Left colon (tissue), 2 donors: ENCODE measurements around the gene PHACTR1. TPM values are rescaled to one million over a fixed set of nuclear protein-coding genes. Genes with fewer than 3 reads are reported as not detected.
"Not testable (repeated sequence)": the region's sequence is repeated elsewhere in the genome, so short reads cannot be mapped to it uniquely, and the experiment has no call there.

Experiments used
- ATAC-seq: fragments of 200-7000 bp; cut with Tn5 transposase; one replicate; pipeline ENCODE4 v1.9.1; 2020; ENCODE audit warnings: mild to moderate bottlenecking, moderate library complexity
- DNase-seq, 2 donors: peaks; one replicate each; pipeline ENCODE4 v3.0.0-alpha.2; 2020
- intact Hi-C, 2 donors: fragments of 100-400 bp; cut with DNase I in 1 of 2; cut with micrococcal nuclease in 1 of 2; formaldehyde crosslinking; loops; one replicate each; pipeline versions ENCODE4 v1.11.2 to v1.14.0; 2022; cut with DNase I, micrococcal nuclease
- total RNA-seq, 2 donors: library from RNA; stranded (reverse); fragmentation: NEBNext Ultra II Directional; extraction: Animal tissue kit (Norgen Biotek cat#: 25700); gene quantifications; one replicate each; pipeline ENCODE4 v1.2.1, GENCODE V29; 2021
- donor health status: DM: no; HTN: no; CAD: no.
- donor health status: DM: yes; HTN: yes; CAD: no.

Gene PHACTR1
- total RNA-seq, 2 donors from 2014 or later = 1.5 to 3.7 TPM

DNA sequence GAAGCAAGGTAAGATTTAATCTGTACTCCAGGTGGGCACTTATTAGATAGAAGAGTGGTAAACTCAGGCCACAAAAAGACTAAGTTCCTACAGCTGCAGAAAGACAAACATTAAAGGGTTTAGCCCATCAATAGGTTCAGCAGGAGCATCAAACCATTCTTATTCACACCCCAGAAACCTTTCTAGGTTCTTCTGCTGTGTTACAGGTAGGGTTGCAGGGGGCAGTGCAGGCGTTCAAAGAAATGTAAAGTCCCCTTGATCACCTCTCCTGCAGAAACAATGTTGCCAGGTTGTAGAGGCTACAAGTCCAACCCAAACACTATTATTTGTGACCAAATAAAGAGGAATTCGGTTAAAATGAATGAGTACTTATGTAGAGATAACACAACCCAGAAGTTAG is 31.8 kb downstream of the PHACTR1 start:
- intact Hi-C loops = no loop called here
- no peak for DNase-seq
- no peak for ATAC-seq

DNA sequence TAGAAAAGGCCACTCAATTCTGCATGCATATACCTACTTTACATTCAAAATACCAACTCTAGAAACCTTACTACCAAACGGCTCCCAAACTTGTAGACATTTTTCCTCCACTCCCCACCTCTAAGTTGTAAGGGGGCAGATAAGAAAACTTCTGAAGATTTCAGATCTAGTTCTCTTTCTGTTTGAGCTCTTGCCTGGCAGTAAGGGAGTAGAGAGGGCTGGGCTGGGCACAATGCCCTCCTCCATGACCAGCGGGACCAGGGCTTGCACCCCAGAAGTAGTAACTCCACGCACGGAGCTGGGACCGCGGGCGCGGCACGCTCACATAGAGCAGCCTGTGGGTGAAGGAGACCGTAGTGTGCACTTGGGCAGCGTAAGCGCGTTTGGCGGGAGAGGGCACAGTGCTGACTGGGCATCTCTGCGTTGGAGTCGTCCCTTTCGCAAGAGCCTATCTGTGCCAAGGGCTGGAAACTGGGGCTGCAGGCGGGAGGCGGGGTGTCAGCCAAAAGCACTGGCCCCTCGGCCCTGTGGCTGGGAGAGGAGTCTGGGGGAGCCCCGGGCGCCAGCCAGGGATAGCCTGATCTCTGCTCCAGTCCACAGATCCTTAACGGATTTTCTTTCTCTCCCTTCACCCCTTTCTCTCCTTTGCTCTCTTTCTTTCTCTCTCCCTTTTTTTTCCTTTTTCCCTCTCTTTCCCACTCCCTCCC is 32.4 kb downstream of the PHACTR1 start:
- DNase-seq (no peak), ATAC-seq (no peak)
- intact Hi-C loops = no loop called here

DNA sequence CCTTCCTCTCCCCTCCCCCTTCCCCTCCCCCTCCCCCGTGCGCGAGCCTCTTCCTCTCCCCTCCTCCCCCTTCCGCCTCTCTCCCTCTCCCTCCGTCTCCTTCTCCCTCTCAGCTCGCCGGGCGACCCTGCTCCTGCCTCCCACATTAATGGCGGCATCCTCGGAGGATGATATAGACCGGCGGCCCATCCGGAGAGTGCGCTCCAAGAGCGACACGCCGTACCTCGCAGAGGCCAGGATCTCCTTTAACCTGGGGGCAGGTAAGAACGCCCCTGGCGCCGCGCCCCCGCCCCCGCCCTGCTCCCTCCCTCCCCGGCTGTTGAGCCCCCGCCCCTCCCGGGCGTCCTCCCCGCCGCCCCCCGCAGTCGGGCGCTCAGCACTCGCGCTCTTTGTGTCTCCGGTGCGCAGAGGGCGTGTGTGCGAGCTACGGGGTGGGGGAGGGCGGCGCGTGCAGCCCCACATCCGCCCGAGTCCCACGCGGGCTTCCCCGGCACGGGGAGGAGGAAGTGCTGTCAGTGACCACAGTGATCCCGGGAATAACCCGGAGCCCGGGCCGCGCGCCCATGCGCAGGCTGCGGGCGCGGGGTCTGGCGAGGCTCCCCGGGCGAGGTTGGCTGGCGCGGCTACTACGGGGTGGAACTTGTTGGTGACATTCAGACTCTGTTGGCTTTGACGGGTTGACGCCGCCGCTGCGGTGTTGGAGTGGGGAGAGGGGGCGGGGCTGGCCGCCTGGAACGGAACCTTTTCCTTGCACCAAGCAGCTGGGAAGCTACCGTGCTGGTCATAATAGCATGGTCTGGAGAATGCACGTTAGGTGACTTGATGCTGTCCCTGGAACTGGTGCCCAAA is 33.2 kb downstream of the PHACTR1 start:
- intact Hi-C loops = no loop called here
- no peak for DNase-seq

DNA sequence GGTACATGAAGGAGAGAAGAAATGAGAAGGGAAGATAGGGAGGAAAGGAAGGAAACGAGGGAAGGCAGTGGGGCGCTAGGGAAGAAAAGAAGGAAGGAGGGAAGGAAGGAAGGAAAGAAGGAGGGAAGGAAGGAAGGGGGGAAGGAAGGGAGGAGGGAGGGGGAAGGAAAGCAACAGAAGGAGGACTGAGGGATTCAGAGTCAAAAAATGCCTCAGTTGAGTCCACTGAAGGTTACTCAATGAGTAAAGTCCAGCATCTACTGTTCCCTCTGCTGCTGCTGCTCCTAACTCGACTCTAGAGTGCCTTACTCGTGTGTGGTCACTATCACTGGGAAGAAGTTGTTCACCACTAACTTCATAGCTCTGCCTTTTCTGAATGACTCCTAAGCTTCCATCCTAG is 33.8 kb downstream of the PHACTR1 start:
- intact Hi-C loops = no loop called here
- DNase-seq (no peak), ATAC-seq (no peak)

More for the DNA sequence above, 33.2 kb downstream of the PHACTR1 start:
- no peak for ATAC-seq

DNA sequence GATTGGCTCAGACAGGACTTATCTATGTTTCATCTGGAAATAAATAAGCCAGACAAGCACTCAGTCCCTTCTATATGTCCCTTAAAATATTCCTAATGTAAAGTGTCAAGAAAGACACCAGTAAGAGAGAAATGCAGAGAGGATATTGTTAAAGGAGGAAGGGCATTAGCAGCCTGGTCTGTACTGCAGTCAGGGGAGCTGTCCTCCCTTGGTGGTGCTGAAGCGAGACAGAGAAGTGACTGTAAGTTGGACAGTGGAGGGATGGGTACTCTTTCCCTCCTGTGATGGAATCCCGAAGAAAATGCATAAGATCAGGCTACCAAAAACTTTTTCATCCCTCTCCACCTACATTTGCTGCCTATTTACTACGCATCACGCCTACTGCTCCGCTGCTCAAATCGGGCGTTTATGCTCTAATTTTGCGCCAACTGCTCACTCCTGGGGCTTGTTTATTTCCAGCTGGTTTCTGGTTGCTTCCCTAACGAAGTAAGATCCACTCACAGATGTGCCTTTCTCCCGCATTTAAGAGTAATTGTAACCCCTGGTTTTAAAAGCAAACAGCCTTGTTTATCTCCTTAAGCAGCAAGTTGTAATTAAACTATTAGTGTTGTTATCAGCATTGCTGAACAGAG is 35.2 kb downstream of the PHACTR1 start:
- intact Hi-C loops = no loop called here
- ATAC-seq (peak; percentile 52), DNase-seq (peak in 1 of 2 donors; percentile 72)

DNA sequence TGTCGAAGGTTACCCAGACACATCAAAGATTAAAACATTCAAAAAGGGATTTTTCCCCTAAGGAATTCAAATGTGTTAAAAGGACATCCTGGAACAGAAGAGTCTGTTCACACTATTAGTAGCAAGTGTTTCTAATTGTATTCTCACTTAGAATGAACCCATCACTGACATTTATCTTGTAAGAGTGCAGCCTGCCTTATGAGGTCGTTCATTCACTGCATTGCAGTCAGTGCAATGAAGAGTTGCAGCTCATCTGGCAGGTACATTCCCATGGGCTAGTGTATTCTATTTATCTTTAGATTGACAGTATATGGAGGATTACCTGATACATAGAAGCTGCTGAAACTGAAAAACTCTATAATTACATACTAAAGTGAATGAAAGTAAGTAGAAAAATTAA is 36.5 kb downstream of the PHACTR1 start:
- intact Hi-C loops = no loop called here
- DNase-seq = no peak
- ATAC-seq = no peak

DNA sequence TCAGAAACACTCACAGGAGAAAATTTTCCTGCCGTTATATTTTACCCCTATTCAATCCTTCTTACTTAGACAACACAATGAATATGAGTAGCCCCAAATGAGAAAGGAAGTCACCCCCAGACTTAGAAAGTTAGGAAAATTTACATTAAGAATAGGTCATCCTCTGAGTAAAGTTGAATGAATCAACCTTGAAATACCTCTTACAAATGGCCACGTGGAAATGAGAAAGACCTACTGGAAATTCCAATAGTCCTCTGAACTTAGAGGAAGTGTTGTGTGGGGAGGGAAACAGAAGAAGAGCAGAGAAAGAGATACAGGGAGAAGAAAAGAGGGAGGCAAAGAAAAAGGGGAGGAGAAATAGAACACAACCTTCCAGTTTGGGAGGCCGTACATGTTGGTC is 43.7 kb downstream of the PHACTR1 start:
- intact Hi-C loops = no loop called here
- ATAC-seq = no peak
- no peak for DNase-seq

DNA sequence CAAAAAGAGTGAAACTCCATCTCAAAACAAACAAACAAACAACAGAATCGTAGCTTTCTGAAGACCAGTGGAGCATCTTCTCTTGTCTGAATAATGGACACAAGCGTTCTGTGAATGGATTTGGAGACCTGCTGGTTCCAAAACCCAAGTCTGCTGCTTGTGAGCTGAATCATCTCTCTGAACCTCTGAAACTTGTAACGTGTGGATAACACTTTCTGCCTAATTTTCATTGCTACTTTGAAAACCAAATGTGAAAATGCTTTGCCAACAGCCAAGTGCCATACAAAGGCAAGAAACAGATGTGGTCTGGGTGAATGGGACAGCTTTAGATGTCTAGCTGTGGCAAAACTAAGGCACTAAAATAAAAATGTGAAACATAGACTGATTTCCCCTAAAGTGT is 44.3 kb downstream of the PHACTR1 start:
- ATAC-seq = no peak
- intact Hi-C loops = no loop called here

DNA sequence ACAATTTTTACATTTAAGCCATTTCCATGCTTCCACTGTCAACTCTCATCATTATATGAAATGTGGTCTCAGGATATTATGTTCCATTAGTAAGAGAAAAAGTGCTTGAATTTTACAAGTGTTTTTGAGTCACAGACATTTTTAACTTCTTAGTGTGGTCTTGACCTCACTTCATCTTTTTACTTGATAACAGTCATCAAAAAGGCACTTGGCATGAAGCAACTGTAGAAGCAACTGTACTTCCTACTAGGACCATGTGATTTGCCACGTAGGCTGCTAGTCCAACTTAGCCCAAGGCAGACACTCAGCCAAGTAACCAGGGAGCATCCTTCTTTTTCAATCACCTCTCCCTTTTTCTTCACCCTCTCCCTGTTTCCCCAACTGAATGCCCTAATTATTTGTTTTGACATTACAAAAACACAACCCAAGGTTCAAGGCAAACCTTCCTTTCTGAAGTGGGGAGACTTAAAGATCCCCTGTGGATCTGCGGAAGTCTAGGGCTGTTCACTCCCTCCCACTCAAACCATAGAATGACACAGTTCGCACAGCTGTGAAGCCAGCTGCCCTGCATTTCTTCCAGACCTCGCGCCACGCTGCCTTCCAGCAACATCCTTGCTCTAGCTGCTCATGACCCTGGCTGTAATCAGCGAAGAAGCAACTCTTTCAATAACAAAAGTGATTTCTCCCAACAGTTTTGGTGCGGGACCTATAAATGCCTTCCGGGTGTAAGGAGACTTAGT is 45.0 kb downstream of the PHACTR1 start:
- DNase-seq (no peak), ATAC-seq (no peak)
- intact Hi-C loops = no loop called here

More for the DNA sequence above, 44.3 kb downstream of the PHACTR1 start:
- DNase-seq = no peak

DNA sequence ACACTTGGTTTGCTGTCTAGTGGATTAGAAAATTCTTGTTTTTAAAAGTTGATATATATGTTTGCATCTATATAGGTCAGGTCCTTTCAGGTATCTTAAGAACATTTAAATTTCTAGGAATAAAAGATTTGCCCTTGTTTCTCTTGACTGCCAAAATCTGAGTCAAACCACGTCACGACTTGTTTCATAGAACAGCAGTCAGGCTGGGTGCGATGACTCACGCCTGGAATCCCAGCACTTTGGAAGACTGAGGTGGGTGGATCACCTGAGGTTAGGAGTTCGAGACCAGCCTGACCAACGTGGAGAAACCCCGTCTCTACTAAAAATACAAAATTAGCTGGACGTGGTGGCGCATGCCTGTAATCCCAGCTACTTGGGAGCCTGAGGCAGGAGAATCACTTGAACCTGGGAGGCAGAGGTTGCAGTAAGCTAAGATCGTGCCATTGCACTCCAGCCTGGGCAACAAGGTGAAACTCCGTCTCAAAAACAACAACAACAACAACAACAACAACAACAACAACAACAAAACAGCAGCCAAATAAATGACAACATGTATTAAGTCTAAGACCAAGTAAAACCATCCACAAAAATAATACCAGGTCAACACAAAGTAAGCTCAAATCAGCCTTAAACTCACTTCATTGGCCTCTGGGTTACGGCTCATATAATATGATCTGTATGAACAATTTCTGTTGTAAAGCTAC is 46.3 kb downstream of the PHACTR1 start:
- ATAC-seq, intact Hi-C loops, DNase-seq: not testable (repeated sequence)

DNA sequence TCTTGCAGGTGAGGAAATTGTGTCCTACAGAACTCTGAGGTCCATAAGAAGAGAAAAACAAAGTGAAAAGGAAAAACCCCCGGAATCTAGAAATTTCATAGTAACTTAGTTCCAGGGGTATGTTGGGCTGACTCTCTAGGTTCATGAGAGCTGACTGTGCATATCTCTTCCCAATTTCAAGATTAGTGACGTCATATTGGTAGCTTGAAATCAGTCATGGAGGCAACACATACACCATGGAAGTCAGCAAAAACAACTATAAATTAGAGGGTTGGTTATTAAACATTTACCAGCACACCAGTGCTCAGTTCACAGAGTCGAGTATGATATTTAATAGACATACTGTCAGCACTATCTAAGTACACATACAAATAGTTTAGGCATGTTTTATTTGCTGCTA is 49.8 kb downstream of the PHACTR1 start:
- ATAC-seq (no peak), DNase-seq (no peak)
- intact Hi-C loops = no loop called here

DNA sequence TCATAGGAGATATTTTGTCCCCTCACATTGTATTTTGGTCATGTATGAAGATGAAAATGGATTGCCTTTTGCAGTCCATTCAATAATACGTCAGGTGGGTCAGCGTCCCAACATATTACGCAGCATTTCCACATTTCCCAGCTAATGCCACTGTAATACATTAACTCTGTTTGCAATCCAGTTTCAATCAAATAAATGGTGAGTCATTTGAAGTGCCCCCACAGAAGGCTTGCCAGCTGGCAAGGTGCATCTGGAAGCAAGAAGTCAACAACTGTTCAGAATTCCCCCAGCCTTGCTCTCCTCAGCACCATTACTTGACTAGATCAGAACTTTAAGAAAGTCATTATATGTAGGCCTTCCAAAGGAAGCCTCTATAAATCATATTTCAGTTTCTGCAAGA is 50.4 kb downstream of the PHACTR1 start:
- no peak for ATAC-seq
- intact Hi-C loops = no loop called here
- DNase-seq = no peak

DNA sequence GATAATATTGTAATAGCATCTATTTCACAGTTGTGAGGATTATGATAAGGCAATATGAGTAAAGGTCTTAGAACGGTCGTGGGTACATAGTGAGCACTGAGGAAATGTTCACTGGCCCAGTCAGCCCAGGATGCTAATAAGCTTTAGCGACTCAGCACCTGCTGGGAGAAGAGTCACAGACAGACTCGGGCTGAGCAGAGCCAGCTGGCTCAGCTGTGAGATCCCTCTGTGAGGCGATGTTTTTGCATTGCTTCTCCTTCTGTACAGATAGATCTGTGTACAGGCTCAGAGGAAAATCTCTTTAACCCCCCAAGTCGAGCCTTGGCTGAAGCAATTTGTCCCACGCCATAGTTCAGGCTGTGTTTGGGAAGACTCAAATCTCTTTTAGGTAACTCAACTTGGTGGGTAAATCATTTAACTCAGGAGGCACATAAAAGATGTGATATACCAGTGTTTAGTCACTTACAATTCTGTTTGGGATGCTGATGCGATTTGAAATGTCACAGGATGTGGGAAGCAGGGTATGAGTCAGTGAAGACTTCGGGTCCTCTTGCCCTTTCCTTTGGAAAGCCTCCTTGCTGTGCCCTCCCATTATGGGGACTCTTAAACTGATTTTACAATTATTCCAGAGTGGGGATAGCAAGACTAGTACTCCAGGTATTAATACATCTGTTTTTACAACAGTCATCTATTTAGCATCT is 53.1 kb downstream of the PHACTR1 start:
- DNase-seq (no peak), ATAC-seq (no peak)
- intact Hi-C loops = no loop called here

DNA sequence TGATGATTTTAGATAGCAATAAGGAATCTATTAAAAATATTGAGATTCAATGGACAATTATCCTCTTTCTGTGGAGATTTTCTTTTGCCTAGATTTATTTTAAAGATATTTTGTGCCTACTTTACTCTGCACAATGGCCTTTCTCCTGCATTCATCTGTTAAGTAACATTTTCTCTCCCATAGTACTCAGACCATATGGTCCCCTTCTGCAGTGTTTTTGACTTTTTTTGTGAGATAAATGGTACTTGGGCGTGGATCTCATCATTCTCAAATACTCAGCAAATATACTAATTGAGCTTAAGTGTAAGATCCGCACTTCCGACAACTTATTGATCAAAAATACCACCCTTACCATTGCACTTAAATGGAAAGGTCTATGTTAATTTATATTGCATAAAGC is 55.8 kb downstream of the PHACTR1 start:
- intact Hi-C loops = no loop called here
- DNase-seq (no peak), ATAC-seq (no peak)

DNA sequence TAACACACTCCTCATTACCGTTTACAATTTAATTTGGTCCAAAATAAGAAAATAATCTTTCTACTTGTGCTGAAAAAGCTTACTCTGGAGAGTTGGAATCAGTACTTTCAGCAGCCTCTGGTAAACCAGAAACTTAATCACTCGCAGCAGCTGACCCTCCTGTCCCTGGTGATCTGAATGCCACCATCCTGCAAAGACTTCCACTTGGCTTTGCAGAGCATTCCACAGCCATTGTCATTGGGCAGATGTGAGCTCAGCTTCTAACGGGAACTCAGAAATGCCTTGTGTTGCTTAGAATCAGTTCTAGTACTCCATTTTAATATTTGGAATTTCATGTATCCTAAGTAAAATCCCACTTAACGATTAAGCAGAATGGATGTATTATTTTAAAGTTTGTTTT is 59.7 kb downstream of the PHACTR1 start:
- no peak for DNase-seq
- intact Hi-C loops = no loop called here
- no peak for ATAC-seq

DNA sequence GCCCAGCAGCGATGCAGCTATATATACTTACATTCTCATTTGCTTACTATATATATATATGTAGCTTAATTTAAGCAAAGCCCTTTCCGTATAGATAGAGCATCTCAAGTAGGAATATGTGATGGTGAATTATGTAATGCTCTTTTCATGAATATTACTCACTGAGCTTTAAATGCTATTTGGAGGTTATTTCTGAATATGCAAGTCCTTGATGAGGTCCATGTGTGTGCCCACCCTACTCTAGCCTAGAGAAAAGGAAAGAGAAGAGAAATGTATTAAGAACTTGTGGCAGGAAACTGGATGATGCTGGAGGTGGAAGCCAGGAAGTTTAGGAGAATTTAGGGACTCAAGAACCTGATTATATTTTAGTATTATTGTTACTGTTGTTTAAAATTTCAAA is 63.2 kb downstream of the PHACTR1 start:
- DNase-seq = no peak
- intact Hi-C loops = no loop called here
- ATAC-seq = no peak

DNA sequence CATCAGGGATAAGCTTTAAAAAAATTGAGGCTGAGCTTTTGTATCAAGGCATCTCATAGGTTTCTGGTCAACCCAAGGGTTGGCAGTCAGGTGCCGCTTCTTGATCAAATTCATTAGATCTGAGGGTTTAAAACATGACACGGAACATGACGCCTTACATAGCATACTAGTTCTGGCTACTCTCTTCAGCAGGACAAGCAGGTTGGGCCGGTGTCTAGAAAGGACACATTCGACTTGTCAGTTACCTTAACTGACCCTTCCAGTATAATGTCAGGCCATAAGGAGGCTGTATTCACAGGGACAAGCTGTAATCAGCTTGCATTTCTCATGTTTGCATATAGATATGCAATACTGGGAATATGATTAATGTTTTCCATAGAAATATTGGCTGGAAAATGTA is 65.6 kb downstream of the PHACTR1 start:
- no peak for DNase-seq
- intact Hi-C loops = no loop called here
- no peak for ATAC-seq

DNA sequence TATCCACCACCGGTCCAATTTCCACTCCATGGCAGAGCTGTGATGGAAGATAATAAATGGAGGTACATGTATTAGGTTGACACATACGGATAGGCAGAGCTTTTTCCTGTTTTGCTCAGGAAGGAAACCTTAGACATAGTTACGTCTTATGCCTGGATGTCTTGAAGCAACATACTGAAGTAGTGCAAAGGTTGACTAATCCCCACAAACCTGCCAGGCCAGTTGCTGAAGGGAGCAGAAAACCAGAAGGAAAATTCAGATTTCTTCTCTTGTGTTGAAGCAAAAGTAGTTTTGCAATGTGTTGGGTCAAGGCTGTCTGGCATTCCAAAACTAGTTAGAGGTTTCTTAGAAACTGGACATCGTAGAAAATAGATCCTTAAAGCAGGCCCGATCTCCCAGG is 68.7 kb downstream of the PHACTR1 start:
- ATAC-seq = no peak
- DNase-seq = no peak
- intact Hi-C loops = no loop called here
